ENCODE data around the gene TFIP11.

DNA sequence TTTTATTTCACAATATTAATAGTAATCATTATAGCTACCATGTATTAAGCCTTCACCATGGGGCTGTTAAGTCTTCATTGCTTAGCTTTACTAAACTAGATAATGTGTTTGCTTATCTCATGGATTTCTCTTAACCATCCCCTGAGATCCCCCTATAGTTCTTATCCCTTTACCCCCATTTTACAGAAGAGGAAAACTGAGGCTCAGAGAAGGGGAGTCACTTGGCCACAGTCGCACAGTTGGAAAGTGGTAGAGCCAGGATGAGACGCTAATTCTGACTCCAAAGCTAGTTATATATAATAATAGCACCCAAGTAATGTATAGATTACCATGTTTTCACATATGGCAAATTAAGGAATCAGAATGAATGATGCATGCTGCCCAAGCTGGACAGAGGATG, 9.7 kb upstream of the TFIP11 start:
- no peak for TF ChIP-seq RAD21 (IDR thresholded peaks at IDR 0.05 in 1 of 2, conservative IDR thresholded peaks at IDR 0.05 in 1 of 2; ENCODE audit: low read depth in 2 of 2, low read length in 2 of 2)
- no peak for TF ChIP-seq TBP (IDR thresholded peaks at IDR 0.05; ENCODE audit: low read depth, low read length)
